Measurements from ENCODE around the gene PAK2.
A peak's percentile ranks its signal among the peaks of the same experiment; 100 is the strongest.

PAK2 gene

GRCh38 chr3:196772102-196772501 lies 32.4 kb downstream of the PAK2 start:
- Histone ChIP-seq H3K27ac (no peak overlapping the region), H3K36me3 (ENCODE audit: insufficient read depth, low read length) (peaks cover 21% of the 10 kb centered on the region), H3K4me3 (no peak overlapping the region), H3K9ac (ENCODE audit: insufficient read length) (no peak overlapping the region), H3K9me3 (ENCODE audit: low read depth, low read length) (no peaks in the 10 kb centered on the region)
- peak; percentile 14 for DNase-seq (ENCODE audit: low read depth, low spot score)
- TF ChIP-seq EZH2 (IDR thresholded peaks at IDR 0.05): no peak
- no peak for TF ChIP-seq FOXP2 (optimal IDR thresholded peaks at IDR 0.05; ENCODE audit: control extremely low read depth, extremely low read length, insufficient read depth)
- TF ChIP-seq POLR2AphosphoS5 (IDR thresholded peaks at IDR 0.05; ENCODE audit: borderline replicate concordance, low read depth, low read length): no peak

DNA sequence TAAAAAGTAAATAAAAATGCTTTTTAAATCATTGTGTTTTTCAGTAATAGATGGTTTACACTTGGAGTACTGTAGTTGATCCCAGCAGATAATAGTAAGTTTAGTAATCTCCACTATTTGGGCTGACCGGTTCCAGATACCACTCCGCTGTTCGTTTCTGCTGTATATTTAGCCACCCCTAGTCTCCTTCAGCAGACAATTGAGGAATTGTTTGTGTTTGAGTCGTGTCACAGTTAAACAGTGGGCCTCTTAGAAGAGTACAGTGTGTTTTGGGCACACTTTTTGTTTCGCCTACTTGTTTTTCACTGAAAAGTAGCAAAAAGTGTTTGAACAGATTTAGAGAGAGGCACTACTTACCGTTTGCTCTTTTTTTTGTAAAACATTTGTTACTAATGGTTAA lies 33.2 kb downstream of the PAK2 start:
- Histone ChIP-seq H3K27ac (no peak overlapping the region), H3K9me3 (ENCODE audit: low read depth, low read length) (no peaks in the 10 kb centered on the region), H3K9ac (ENCODE audit: insufficient read length) (no peak overlapping the region), H3K4me3 (no peak overlapping the region), H3K36me3 (ENCODE audit: insufficient read depth, low read length) (peaks cover 29% of the 10 kb centered on the region)
- TF ChIP-seq POLR2AphosphoS5 (IDR thresholded peaks at IDR 0.05; ENCODE audit: borderline replicate concordance, low read depth, low read length) (no peak), FOXP2 (optimal IDR thresholded peaks at IDR 0.05; ENCODE audit: control extremely low read depth, extremely low read length, insufficient read depth) (no peak), EZH2 (IDR thresholded peaks at IDR 0.05) (no peak)
- no peak for DNase-seq (ENCODE audit: low read depth, low spot score)

DNA sequence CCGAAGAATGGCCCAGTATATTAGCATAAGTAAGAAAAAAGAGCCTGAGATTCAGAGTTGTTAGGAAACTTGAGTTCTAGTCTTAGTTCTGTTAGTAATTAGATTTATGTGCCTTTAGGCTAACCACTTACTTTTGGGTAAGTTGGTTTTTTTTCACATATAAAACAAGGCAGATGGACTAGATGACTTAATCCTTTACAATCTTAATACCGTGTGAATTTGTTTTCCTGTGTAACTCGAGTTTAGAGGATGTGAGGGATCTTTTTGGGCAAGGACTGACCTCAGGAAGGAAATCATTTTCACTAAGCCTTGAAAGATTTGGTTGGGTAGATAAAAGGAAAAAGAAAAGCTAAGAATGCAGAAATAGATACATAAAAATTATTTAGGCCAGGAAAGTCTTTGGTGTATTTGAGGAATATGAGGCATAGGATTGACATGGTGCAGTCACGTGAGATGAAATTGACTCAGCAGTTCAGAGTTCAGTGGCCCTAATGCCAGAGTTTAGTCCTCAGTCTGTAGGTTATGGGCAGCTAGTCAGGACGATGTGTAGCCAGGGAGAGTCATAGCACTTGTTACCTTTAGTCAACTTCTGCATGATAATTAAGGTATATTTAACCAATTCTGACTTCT lies 34.6 kb downstream of the PAK2 start:
- Histone ChIP-seq H3K4me3 (peak overlapping the region; percentile 35), H3K9me3 (ENCODE audit: low read depth, low read length) (no peaks in the 10 kb centered on the region), H3K9ac (ENCODE audit: insufficient read length) (peak overlapping the region; percentile 2), H3K27ac (peak overlapping the region; percentile 89), H3K36me3 (ENCODE audit: insufficient read depth, low read length) (peaks cover 37% of the 10 kb centered on the region)
- peak; percentile 83 for DNase-seq (ENCODE audit: low read depth, low spot score)
- TF ChIP-seq POLR2AphosphoS5 (IDR thresholded peaks at IDR 0.05; ENCODE audit: borderline replicate concordance, low read depth, low read length) (no peak; the same call in 1 of the 2 replicates), EZH2 (IDR thresholded peaks at IDR 0.05) (no peak), FOXP2 (optimal IDR thresholded peaks at IDR 0.05; ENCODE audit: control extremely low read depth, extremely low read length, insufficient read depth) (no peak)

GRCh38 chr3:196774848-196775422 lies 35.3 kb downstream of the PAK2 start:
- Histone ChIP-seq H3K27ac (peak overlapping the region; percentile 89), H3K4me3 (no peak overlapping the region), H3K36me3 (ENCODE audit: insufficient read depth, low read length) (peaks cover 43% of the 10 kb centered on the region), H3K9me3 (ENCODE audit: low read depth, low read length) (no peaks in the 10 kb centered on the region), H3K9ac (ENCODE audit: insufficient read length) (no peak overlapping the region)
- TF ChIP-seq EZH2 (IDR thresholded peaks at IDR 0.05) (no peak), FOXP2 (optimal IDR thresholded peaks at IDR 0.05; ENCODE audit: control extremely low read depth, extremely low read length, insufficient read depth) (no peak), POLR2AphosphoS5 (IDR thresholded peaks at IDR 0.05; ENCODE audit: borderline replicate concordance, low read depth, low read length) (no peak)
- DNase-seq (ENCODE audit: low read depth, low spot score): no peak

DNA sequence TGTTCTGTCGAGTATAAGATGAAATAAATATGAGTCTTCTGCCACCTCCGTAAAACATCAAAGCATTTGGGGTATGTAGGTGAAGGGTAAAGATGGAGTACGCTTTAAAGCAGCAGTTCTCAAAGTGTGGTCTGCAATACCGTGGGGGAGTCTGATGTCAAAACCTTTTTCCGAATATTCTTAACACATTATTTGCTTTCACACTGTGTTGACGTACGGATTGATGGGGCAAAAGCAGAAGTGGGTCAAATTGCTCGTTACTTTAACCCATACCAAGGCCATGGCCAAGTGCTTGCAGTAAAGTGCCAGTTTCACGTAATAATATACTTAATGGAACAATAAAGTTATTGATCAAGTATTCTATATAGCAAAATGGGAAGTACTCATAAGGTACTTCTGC lies 36.3 kb downstream of the PAK2 start:
- no peak for DNase-seq (ENCODE audit: low read depth, low spot score)
- no peak overlapping the region for H3K27ac ChIP-seq
- H3K9ac ChIP-seq (ENCODE audit: insufficient read length): no peak overlapping the region
- H3K36me3 ChIP-seq (ENCODE audit: insufficient read depth, low read length): peaks cover 46% of the 10 kb centered on the region
- H3K9me3 ChIP-seq (ENCODE audit: low read depth, low read length): no peaks in the 10 kb centered on the region
- TF ChIP-seq POLR2AphosphoS5 (IDR thresholded peaks at IDR 0.05; ENCODE audit: borderline replicate concordance, low read depth, low read length) (no peak), EZH2 (IDR thresholded peaks at IDR 0.05) (no peak), FOXP2 (optimal IDR thresholded peaks at IDR 0.05; ENCODE audit: control extremely low read depth, extremely low read length, insufficient read depth) (no peak)
- H3K4me3 ChIP-seq: no peak overlapping the region

GRCh38 chr3:196777836-196778235 lies 38.2 kb downstream of the PAK2 start:
- no peak for DNase-seq (ENCODE audit: low read depth, low spot score)
- no peak overlapping the region for H3K9ac ChIP-seq (ENCODE audit: insufficient read length)

DNA sequence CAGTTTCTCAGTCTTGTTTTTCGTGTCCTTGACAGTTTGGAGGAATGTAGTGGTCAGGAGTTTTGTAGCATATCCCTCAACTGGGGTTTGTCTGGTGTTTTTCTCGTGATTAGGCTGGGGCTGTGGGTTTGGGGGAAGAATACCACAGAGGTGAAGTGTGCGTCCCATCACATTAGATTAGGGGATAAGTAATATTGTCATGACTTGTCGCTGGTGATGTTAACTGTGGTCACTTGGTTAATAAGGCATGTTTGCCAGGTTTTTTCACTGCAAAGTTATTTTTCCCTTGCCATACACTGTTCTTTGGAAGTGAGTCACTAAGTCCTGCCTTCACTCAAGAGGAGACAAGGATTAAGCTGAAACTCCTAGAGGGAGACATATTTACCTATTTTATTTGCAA lies 39.1 kb downstream of the PAK2 start:
- no peak overlapping the region for H3K9ac ChIP-seq (ENCODE audit: insufficient read length)
- H3K36me3 ChIP-seq (ENCODE audit: insufficient read depth, low read length): peaks cover 57% of the 10 kb centered on the region
- H3K9me3 ChIP-seq (ENCODE audit: low read depth, low read length): no peaks in the 10 kb centered on the region
- H3K27ac ChIP-seq: no peak overlapping the region
- TF ChIP-seq POLR2AphosphoS5 (IDR thresholded peaks at IDR 0.05; ENCODE audit: borderline replicate concordance, low read depth, low read length): no peak
- TF ChIP-seq FOXP2 (optimal IDR thresholded peaks at IDR 0.05; ENCODE audit: control extremely low read depth, extremely low read length, insufficient read depth): no peak
- TF ChIP-seq EZH2 (IDR thresholded peaks at IDR 0.05): no peak
- DNase-seq (ENCODE audit: low read depth, low spot score): no peak
- no peak overlapping the region for H3K4me3 ChIP-seq

More at GRCh38 chr3:196777836-196778235, 38.2 kb downstream of the PAK2 start:
- no peak for TF ChIP-seq EZH2 (IDR thresholded peaks at IDR 0.05)
- no peak for TF ChIP-seq POLR2AphosphoS5 (IDR thresholded peaks at IDR 0.05; ENCODE audit: borderline replicate concordance, low read depth, low read length)
- Histone ChIP-seq H3K36me3 (ENCODE audit: insufficient read depth, low read length) (peaks cover 48% of the 10 kb centered on the region), H3K27ac (no peak overlapping the region), H3K4me3 (no peak overlapping the region), H3K9me3 (ENCODE audit: low read depth, low read length) (no peaks in the 10 kb centered on the region)

- Histone ChIP-seq H3K9ac (ENCODE audit: insufficient read length) (no peak overlapping the region), H3K36me3 (ENCODE audit: insufficient read depth, low read length) (peaks cover 66% of the 10 kb centered on the region), H3K4me3 (no peak overlapping the region), H3K9me3 (ENCODE audit: low read depth, low read length) (no peaks in the 10 kb centered on the region), H3K27ac (no peak overlapping the region)
- no peak for DNase-seq (ENCODE audit: low read depth, low spot score)
- TF ChIP-seq FOXP2 (optimal IDR thresholded peaks at IDR 0.05; ENCODE audit: control extremely low read depth, extremely low read length, insufficient read depth) (no peak), POLR2AphosphoS5 (IDR thresholded peaks at IDR 0.05; ENCODE audit: borderline replicate concordance, low read depth, low read length) (no peak), EZH2 (IDR thresholded peaks at IDR 0.05) (no peak)
Measured at GRCh38 chr3:196782511-196782910, 42.9 kb downstream of the PAK2 start.
